HG03460 (cell line): ENCODE results near the gene LIN7B.

Experiments used
- ATAC-seq: cut with Tn5 transposase; IDR thresholded peaks from one replicate; pipeline ENCODE4 v1.9.1; 2021; ENCODE audit not compliant: unreplicated experiment

Gene LIN7B

GRCh38 chr19:49160450-49161189 is 46.5 kb downstream of the LIN7B start:
- ATAC-seq: no peak

DNA sequence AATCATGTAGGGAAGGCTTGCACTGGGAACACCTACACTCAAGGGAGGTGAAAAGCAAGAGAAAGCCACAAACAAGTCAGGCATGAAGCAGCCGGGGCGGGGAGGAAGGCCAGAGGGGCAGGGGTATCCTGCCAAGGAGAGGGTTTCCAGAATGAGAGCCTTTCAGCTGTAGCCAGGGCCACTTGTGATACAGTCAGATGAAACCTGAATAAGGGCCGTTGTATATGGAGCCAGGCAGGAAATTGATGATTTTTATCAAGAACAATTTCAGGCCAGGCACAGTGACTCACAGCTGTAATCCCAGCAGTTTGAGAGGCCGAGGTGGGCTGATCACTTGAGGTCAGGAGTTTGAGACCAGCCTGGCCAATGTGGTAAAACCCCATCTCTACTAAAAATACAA is 47.8 kb downstream of the LIN7B start:
- ATAC-seq: no peak

- ATAC-seq: no peak
Observed at GRCh38 chr19:49165111-49165750, 51.1 kb downstream of the LIN7B start.

- ATAC-seq: no peak
Observed at GRCh38 chr19:49165865-49166301, 51.7 kb downstream of the LIN7B start.

GRCh38 chr19:49167857-49168409 is 53.8 kb downstream of the LIN7B start:
- ATAC-seq: no peak
